HFFc6 (cell line): ENCODE results near the gene MFAP1. TPM values are rescaled to one million over a fixed set of nuclear protein-coding genes. Genes with fewer than 3 reads are reported as not detected.

ENCODE experiments used
- DNase-seq: peaks from one replicate; pipeline ENCODE4 v3.0.0-alpha.2; 2018
- H3K27ac Mint-ChIP-seq: 2 replicates; pipeline ENCODE4 v1.8.0; 2020; ENCODE audit warnings: mild to moderate bottlenecking, mixed read lengths
- H3K27me3 Mint-ChIP-seq: 2 replicates; pipeline ENCODE4 v1.8.0; 2021; ENCODE audit warnings: mild to moderate bottlenecking, moderate library complexity, mixed read lengths; ENCODE audit not compliant: insufficient read depth
- H3K36me3 Mint-ChIP-seq: 2 replicates; pipeline ENCODE4 v1.8.0; 2021; ENCODE audit warnings: low read depth, mixed read lengths
- H3K4me1 Mint-ChIP-seq: 2 replicates; pipeline ENCODE4 v1.8.0; 2020; ENCODE audit warnings: low read depth, mixed read lengths
- H3K4me3 Mint-ChIP-seq: 2 replicates; pipeline ENCODE4 v1.8.0; 2020; ENCODE audit warnings: mild to moderate bottlenecking, moderate library complexity, mixed read lengths
- H3K9me3 Mint-ChIP-seq: 2 replicates; pipeline ENCODE4 v1.8.0; 2020; ENCODE audit warnings: mild to moderate bottlenecking, mixed read lengths
- microRNA-seq: library from miRNA; unstranded; fragments of <30 nt; microRNA quantifications from one replicate; pipeline ENCODE4, GENCODE V29; 2019
- total RNA-seq, 6 experiments: library from RNA; stranded (reverse); fragmentation: NEBNext Ultra II Directional; extraction: Animal tissue kit (Norgen Biotek cat#: 25700); gene quantifications; 2 replicates in 1 of 6; 3 replicates in 5 of 6; pipeline ENCODE4 v1.2.3, GENCODE V29; 2021
- TF ChIP-seq, protein P1 (sequence below): fragments of 200-600 bp; sonication (generic); IDR thresholded peaks from 2 replicates; pipeline ENCODE4 v1.5.0; 2021; ENCODE audit warnings: antibody characterized with exemption, mild to moderate bottlenecking

The MFAP1 gene
- total RNA-seq, 6 experiments from 2014 or later: 25.3 to 30.4 (median 27.3) TPM

- no peak overlapping the region for H3K4me3 Mint-ChIP-seq
- DNase-seq: no peak
These were observed 60.6 kb downstream of the MFAP1 start for GRCh38 chr15:43763819-43764446.

GRCh38 chr15:43762824-43763223 lies 61.7 kb downstream of the MFAP1 start:
- TF ChIP-seq, protein P1, sequence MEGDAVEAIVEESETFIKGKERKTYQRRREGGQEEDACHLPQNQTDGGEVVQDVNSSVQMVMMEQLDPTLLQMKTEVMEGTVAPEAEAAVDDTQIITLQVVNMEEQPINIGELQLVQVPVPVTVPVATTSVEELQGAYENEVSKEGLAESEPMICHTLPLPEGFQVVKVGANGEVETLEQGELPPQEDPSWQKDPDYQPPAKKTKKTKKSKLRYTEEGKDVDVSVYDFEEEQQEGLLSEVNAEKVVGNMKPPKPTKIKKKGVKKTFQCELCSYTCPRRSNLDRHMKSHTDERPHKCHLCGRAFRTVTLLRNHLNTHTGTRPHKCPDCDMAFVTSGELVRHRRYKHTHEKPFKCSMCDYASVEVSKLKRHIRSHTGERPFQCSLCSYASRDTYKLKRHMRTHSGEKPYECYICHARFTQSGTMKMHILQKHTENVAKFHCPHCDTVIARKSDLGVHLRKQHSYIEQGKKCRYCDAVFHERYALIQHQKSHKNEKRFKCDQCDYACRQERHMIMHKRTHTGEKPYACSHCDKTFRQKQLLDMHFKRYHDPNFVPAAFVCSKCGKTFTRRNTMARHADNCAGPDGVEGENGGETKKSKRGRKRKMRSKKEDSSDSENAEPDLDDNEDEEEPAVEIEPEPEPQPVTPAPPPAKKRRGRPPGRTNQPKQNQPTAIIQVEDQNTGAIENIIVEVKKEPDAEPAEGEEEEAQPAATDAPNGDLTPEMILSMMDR: no peak
- DNase-seq: no peak
- H3K9me3 Mint-ChIP-seq: no peaks in the 10 kb centered on the region
- H3K27ac Mint-ChIP-seq: peak overlapping the region; percentile 37
- H3K36me3 Mint-ChIP-seq: peaks cover 13% of the 10 kb centered on the region
- H3K4me3 Mint-ChIP-seq: no peak overlapping the region
- peaks cover 11% of the 10 kb centered on the region; the same call in 1 of the 2 replicates for H3K4me1 Mint-ChIP-seq
- no peaks in the 10 kb centered on the region for H3K27me3 Mint-ChIP-seq

More at GRCh38 chr15:43763819-43764446, 60.6 kb downstream of the MFAP1 start:
- Mint-ChIP-seq H3K9me3 (no peaks in the 10 kb centered on the region), H3K36me3 (peaks cover 13% of the 10 kb centered on the region), H3K27ac (no peak overlapping the region), H3K4me1 (peaks cover 11% of the 10 kb centered on the region; the same call in 1 of the 2 replicates), H3K27me3 (no peaks in the 10 kb centered on the region)
- TF ChIP-seq, protein P1: no peak

Small RNA genes lying within 50 kb of the gene (microRNA-seq; reads per million reads assigned to microRNA genes)
- gene MIR1282: 5.4 reads per million

Other genes with a start within 250 kb of the MFAP1 start
- 10 to 100 TPM; 16.3 to 23.3 (median 20.1) TPM for gene PPIP5K1, start 234.5 kb downstream of the MFAP1 start, total RNA-seq
- not detected for gene CKMT1B, start 230.7 kb downstream of the MFAP1 start, total RNA-seq
- not detected for gene STRC, start 205.9 kb downstream of the MFAP1 start, total RNA-seq
- 1 to 10 TPM in 2 of 6 experiments, under 1 TPM in 4; 0.38 to 2.6 (median 0.74) TPM for gene CATSPER2, start 175.8 kb downstream of the MFAP1 start, total RNA-seq
- not detected for gene CKMT1A, start 130.8 kb downstream of the MFAP1 start, total RNA-seq
- gene PDIA3, start 78.3 kb downstream of the MFAP1 start, total RNA-seq: 100 to 1,000 TPM; 586 to 721 (median 660) TPM
- gene ELL3, start 47.7 kb downstream of the MFAP1 start, total RNA-seq: 1 to 10 TPM in 4 of 6 experiments, under 1 TPM in 2; 0.91 to 1.5 (median 1.1) TPM
- 1,000 to 10,000 TPM in 5 of 6 experiments, 100 to 1,000 TPM in 1; 908 to 1,158 (median 1,046) TPM for gene SERF2, start 32.4 kb downstream of the MFAP1 start, total RNA-seq
- under 1 TPM in 3 of 6 experiments, not detected in 3; 0.07 to 0.11 (median 0.09) TPM for gene SERINC4, start 24.5 kb downstream of the MFAP1 start, total RNA-seq
- gene HYPK, start 24.1 kb downstream of the MFAP1 start, total RNA-seq: 10 to 100 TPM; 12.3 to 33.8 (median 19.3) TPM
- gene WDR76, start 2.3 kb upstream of the MFAP1 start, total RNA-seq: 10 to 100 TPM in 5 of 6 experiments, 1 to 10 TPM in 1; 8.8 to 25.1 (median 20.5) TPM